ENCODE results near the gene TET3. TPM values are rescaled to one million over a fixed set of nuclear protein-coding genes. Genes with fewer than 3 reads are reported as not detected.

TET3 gene
- total RNA-seq, 4 donors from 2014 or later, result 1.3 to 12.0 (median 7.8) TPM

- Histone ChIP-seq H3K4me1 (no peaks in the 10 kb centered on the region), H3K36me3 (no peaks in the 10 kb centered on the region), H3K9me3 (no peaks in the 10 kb centered on the region), H3K27me3 (no peaks in the 10 kb centered on the region), H3K4me3 (no peak overlapping the region), H3K27ac (no peak overlapping the region)
- no peak for DNase-seq
- intact Hi-C loops (cut with DNase I; ENCODE audit: low total_unique reads), result no loop called here
- no peak for TF ChIP-seq POLR2A (IDR thresholded peaks at IDR 0.05)
Measured at GRCh38 chr2:73965053-73965452, 19.7 kb upstream of the TET3 start.

- no peak for TF ChIP-seq POLR2A (IDR thresholded peaks at IDR 0.05)
- TF ChIP-seq CTCF (IDR thresholded peaks at IDR 0.05), result no peak
- no peaks in the 10 kb centered on the region for H3K9me3 ChIP-seq
- no peaks in the 10 kb centered on the region for H3K4me1 ChIP-seq
- no peaks in the 10 kb centered on the region for H3K27me3 ChIP-seq
- DNase-seq, result no peak
- no peak overlapping the region for H3K27ac ChIP-seq
- intact Hi-C loops (cut with DNase I; ENCODE audit: low total_unique reads), result no loop called here
- no peak overlapping the region for H3K4me3 ChIP-seq
- H3K36me3 ChIP-seq, result no peaks in the 10 kb centered on the region
Measured at GRCh38 chr2:73968357-73968937, 16.3 kb upstream of the TET3 start.

DNA sequence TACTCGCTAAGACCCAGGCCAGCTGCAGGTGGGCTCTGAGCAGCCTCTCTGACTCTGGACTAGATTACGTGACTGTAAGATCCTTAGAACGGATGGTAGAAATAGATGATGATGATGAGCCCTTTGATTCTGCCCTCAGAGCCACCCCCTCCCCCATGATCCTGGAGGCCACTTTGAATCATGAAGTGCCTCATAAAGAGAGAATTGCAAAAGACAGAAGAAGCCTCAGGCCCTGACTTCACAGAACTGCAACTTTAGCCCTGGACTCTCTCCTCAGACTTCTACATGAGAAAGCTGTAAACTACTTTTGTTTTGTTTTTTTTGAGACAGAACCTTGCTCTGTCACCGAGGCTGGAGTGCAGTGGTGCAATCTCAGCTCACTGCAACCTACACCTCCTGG is 15.4 kb upstream of the TET3 start:
- no peak for DNase-seq
- intact Hi-C loops (cut with DNase I; ENCODE audit: low total_unique reads), result no loop called here

GRCh38 chr2:73970141-73970803 is 14.4 kb upstream of the TET3 start:
- Histone ChIP-seq H3K27me3 (no peaks in the 10 kb centered on the region), H3K4me1 (no peaks in the 10 kb centered on the region), H3K36me3 (no peaks in the 10 kb centered on the region), H3K27ac (no peak overlapping the region), H3K9me3 (no peaks in the 10 kb centered on the region), H3K4me3 (no peak overlapping the region)
- intact Hi-C loops (cut with DNase I; ENCODE audit: low total_unique reads), result no loop called here
- no peak for DNase-seq
- no peak for TF ChIP-seq POLR2A (IDR thresholded peaks at IDR 0.05)
- TF ChIP-seq CTCF (IDR thresholded peaks at IDR 0.05), result no peak

More for the DNA sequence above, 15.4 kb upstream of the TET3 start:
- Histone ChIP-seq H3K9me3 (no peaks in the 10 kb centered on the region), H3K4me1 (no peaks in the 10 kb centered on the region), H3K27ac (no peak overlapping the region), H3K36me3 (no peaks in the 10 kb centered on the region), H3K27me3 (no peaks in the 10 kb centered on the region), H3K4me3 (no peak overlapping the region)
- TF ChIP-seq POLR2A (IDR thresholded peaks at IDR 0.05) (no peak), CTCF (IDR thresholded peaks at IDR 0.05) (no peak)

- H3K36me3 ChIP-seq, result no peaks in the 10 kb centered on the region
- no peak overlapping the region for H3K4me3 ChIP-seq
- TF ChIP-seq POLR2A (IDR thresholded peaks at IDR 0.05) (no peak), CTCF (IDR thresholded peaks at IDR 0.05) (no peak)
- intact Hi-C loops (cut with DNase I; ENCODE audit: low total_unique reads), result no loop called here
- no peaks in the 10 kb centered on the region for H3K4me1 ChIP-seq
- H3K27ac ChIP-seq, result no peak overlapping the region
- DNase-seq, result peak; percentile 37 to 59
- H3K27me3 ChIP-seq, result no peaks in the 10 kb centered on the region
- no peaks in the 10 kb centered on the region for H3K9me3 ChIP-seq
Measured at GRCh38 chr2:73970850-73971471, 13.7 kb upstream of the TET3 start.

Measured in uterus (tissue), 4 donors.